Mammary epithelial cell (primary cell): ENCODE measurements around the gene ZBTB8OS.

ENCODE experiments used
- CTCF ChIP-seq, 2 donors: IDR thresholded peaks in 1 of 2; conservative IDR thresholded peaks in 1 of 2; 2 replicates each; pipeline ENCODE4 v1.5.1; 2011 to 2012; ENCODE audit warnings: inconsistent platforms in 2 of 2, low read length in 2 of 2, mild to moderate bottlenecking in 2 of 2, control low read depth in 1 of 2, low read depth in 1 of 2; ENCODE audit not compliant: insufficient read depth in 1 of 2; ENCODE audit errors: extremely low read depth in 1 of 2
- EZH2 ChIP-seq: IDR thresholded peaks from 2 replicates; pipeline ENCODE4 v1.6.1; 2012; ENCODE audit warnings: low read length, inconsistent platforms, borderline replicate concordance

DNA sequence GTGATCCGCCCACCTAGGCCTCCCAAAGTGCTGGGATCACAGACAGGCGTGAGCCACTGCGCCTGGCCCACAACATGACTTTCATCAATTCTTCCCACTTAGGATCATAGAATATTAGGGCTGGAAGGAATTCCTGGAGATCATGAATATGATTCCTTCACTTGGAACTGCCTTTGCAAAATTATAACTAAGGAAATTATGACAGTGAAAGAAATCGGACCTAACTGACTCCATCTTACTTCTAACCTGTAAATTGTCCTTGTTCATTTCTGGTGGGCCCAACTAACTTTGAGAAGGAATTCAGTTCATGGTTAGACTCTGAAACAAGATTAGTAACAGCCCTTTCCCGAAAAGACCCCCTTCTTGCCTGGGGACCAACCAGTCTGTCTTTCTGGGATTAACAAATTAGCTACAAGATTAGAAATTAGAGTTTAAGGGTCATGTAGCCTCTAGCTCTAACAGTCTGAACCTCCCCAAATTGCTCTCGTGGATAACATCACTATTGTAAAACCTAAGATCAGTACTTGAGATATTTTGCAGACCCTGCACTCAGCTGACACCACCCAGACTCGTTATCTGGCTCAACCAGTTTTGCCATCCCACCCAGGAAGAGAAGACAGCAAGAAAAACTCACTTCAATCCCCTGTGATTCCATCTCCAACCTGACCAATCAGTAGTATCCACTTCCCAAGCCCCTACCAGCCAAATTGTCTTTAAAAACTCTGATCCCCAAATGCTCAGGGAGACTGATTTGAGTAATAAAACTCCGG, 14.7 kb downstream of the ZBTB8OS start:
- TF ChIP-seq CTCF (conservative IDR thresholded peaks at IDR 0.05 in 1 of 2, IDR thresholded peaks at IDR 0.05 in 1 of 2; ENCODE audit: extremely low read depth in 1 of 2, insufficient read depth in 1 of 2, low read depth in 1 of 2, low read length in 2 of 2) = no peak
- no peak for TF ChIP-seq EZH2
